Osteoblast (primary cell): ENCODE data around the gene BRSK2. TPM values are rescaled to one million over a fixed set of nuclear protein-coding genes. Genes with fewer than 3 reads are reported as not detected.

ENCODE experiments used
- DNase-seq: peaks from one replicate; pipeline ENCODE4 v3.0.0; 2011; ENCODE audit warnings: low spot score, mixed read lengths; ENCODE audit not compliant: insufficient read length; ENCODE audit errors: missing footprints
- H2AFZ ChIP-seq: 2 replicates; pipeline ENCODE4 v1.6.0; 2011; ENCODE audit warnings: mild to moderate bottlenecking, low read length
- H3K27ac ChIP-seq: 2 replicates; pipeline ENCODE4 v1.5.1; 2011; ENCODE audit warnings: mild to moderate bottlenecking, low read depth, low read length, moderate library complexity
- H3K27me3 ChIP-seq: 2 replicates; pipeline ENCODE4 v1.6.0; 2012; ENCODE audit warnings: mild to moderate bottlenecking, control low read depth, inconsistent platforms, low read length, moderate library complexity; ENCODE audit not compliant: insufficient read depth
- H3K36me3 ChIP-seq: 2 replicates; pipeline ENCODE4 v1.5.1; 2011; ENCODE audit warnings: mild to moderate bottlenecking, low read length, control low read depth, moderate library complexity; ENCODE audit not compliant: insufficient read depth
- H3K4me1 ChIP-seq: 2 replicates; pipeline ENCODE4 v1.5.1; 2011; ENCODE audit warnings: mild to moderate bottlenecking, low read length, control low read depth, moderate library complexity; ENCODE audit not compliant: insufficient read depth
- H3K4me2 ChIP-seq: 2 replicates; pipeline ENCODE4 v1.6.0; 2011; ENCODE audit warnings: mild to moderate bottlenecking, low read length; ENCODE audit not compliant: insufficient read depth
- H3K4me3 ChIP-seq: fragments of 200-600 bp; sonication (generic); 3 replicates; pipeline ENCODE4 v1.5.1; 2012; ENCODE audit warnings: mild to moderate bottlenecking, low read length, inconsistent platforms; ENCODE audit not compliant: insufficient read depth
- H3K79me2 ChIP-seq: 2 replicates; pipeline ENCODE4 v1.6.0; 2012; ENCODE audit warnings: mild to moderate bottlenecking, low read length, control low read depth, inconsistent platforms; ENCODE audit not compliant: insufficient read depth
- H3K9me3 ChIP-seq: 2 replicates; pipeline ENCODE4 v1.5.1; 2011; ENCODE audit warnings: low read depth, low read length, control low read depth
- H4K20me1 ChIP-seq: 2 replicates; pipeline ENCODE4 v1.6.0; 2012; ENCODE audit warnings: mild to moderate bottlenecking, low read length, control low read depth; ENCODE audit not compliant: insufficient read depth
- total RNA-seq: library from RNA; depleted of rRNA; stranded (reverse); fragments of >200 nt; gene quantifications from 2 replicates; pipeline ENCODE4 v1.2.3, GENCODE V29; 2012
- TF ChIP-seq, protein P1 (sequence below): IDR thresholded peaks from 2 replicates; pipeline ENCODE4 v1.5.1; 2011; ENCODE audit warnings: mild to moderate bottlenecking, low read depth, low read length, moderate library complexity; ENCODE audit errors: extremely low read depth

BRSK2 gene
- total RNA-seq, 1 donor, result 0.36 TPM

DNA sequence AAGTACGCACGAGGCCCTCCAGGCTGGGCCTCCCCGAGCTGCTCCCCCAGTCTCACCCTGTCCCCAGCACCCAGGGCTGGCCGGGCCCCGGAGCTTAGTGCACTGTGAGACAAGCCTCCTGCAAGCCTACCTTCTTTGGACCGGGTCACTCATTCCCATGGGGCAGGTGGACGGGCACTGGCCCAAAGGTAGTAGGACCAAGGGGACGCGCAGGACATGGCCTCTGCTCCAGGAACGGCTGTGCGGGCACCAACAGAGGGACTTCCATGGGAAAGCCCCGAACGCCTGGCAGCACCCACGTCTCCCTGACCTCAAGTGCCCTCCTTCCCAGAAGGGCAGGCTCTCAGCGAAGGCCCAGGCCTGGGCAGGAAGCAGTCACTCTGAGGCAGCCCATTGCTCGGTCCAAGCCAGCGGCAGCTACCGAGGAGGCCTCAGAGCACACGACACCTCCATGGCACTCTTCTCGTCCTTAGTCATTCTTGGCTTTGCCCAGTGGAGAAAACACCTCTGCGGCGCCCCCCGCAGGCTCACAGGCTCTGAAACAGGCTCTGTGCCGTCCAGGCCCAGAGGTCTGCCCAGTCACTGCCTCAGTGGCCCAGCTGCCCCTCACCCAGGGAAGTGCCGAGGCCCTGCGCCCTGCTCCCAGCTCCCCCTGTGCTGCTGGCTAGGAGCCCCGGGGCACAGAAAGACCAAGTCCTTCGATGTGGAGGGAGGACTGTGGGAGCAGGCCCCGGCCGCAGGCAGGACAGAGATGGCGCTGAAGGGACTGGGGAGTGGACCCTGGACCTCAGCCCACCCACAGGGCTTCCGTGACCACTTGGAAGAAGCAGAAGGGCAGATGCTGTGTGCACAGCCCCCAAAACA is 93.1 kb downstream of the BRSK2 start:
- peaks cover 53% of the 10 kb centered on the region for H4K20me1 ChIP-seq
- H3K4me1 ChIP-seq, result peaks cover 2% of the 10 kb centered on the region

DNA sequence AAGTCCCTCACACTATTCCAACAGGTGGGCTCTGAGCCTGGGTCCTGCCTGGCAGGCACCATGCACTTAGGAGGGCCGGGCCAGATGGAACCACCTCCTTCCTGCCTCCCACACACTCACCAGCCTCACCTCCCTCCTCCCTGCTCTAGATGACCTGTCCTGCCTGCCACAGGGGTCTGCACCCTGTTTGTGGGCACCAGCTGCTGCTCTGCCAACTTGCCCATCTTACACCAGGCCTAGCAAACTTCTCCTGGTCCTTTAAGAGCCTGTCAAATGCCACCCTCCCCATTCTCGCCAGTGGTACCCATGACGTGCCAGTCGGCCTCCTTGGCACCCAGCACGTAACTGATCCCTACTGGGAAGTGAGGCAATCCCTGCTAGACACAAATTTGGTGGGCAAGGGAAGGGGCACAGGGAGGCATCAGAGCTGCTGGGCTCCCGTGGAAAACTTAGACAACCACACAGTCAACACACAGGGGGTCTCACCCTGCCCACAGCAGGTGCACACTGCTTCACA is 93.8 kb downstream of the BRSK2 start:
- DNase-seq, result peak; percentile 59
- Histone ChIP-seq H3K36me3 (no peaks in the 10 kb centered on the region), H3K4me3 (no peak overlapping the region), H3K27me3 (no peaks in the 10 kb centered on the region), H3K4me1 (peaks cover 4% of the 10 kb centered on the region), H3K27ac (no peak overlapping the region), H3K79me2 (peaks cover 44% of the 10 kb centered on the region), H4K20me1 (peaks cover 59% of the 10 kb centered on the region), H3K9me3 (no peaks in the 10 kb centered on the region), H2AFZ (no peak overlapping the region), H3K4me2 (no peak overlapping the region)
- TF ChIP-seq, protein P1, sequence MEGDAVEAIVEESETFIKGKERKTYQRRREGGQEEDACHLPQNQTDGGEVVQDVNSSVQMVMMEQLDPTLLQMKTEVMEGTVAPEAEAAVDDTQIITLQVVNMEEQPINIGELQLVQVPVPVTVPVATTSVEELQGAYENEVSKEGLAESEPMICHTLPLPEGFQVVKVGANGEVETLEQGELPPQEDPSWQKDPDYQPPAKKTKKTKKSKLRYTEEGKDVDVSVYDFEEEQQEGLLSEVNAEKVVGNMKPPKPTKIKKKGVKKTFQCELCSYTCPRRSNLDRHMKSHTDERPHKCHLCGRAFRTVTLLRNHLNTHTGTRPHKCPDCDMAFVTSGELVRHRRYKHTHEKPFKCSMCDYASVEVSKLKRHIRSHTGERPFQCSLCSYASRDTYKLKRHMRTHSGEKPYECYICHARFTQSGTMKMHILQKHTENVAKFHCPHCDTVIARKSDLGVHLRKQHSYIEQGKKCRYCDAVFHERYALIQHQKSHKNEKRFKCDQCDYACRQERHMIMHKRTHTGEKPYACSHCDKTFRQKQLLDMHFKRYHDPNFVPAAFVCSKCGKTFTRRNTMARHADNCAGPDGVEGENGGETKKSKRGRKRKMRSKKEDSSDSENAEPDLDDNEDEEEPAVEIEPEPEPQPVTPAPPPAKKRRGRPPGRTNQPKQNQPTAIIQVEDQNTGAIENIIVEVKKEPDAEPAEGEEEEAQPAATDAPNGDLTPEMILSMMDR, result no peak

More for the DNA sequence above, 93.1 kb downstream of the BRSK2 start:
- Histone ChIP-seq H2AFZ (no peak overlapping the region), H3K9me3 (no peaks in the 10 kb centered on the region), H3K79me2 (peaks cover 39% of the 10 kb centered on the region), H3K27me3 (no peaks in the 10 kb centered on the region), H3K36me3 (no peaks in the 10 kb centered on the region), H3K4me3 (no peak overlapping the region), H3K4me2 (no peak overlapping the region), H3K27ac (no peak overlapping the region)
- peak; percentile 87 for DNase-seq
- TF ChIP-seq, protein P1, result no peak

DNA sequence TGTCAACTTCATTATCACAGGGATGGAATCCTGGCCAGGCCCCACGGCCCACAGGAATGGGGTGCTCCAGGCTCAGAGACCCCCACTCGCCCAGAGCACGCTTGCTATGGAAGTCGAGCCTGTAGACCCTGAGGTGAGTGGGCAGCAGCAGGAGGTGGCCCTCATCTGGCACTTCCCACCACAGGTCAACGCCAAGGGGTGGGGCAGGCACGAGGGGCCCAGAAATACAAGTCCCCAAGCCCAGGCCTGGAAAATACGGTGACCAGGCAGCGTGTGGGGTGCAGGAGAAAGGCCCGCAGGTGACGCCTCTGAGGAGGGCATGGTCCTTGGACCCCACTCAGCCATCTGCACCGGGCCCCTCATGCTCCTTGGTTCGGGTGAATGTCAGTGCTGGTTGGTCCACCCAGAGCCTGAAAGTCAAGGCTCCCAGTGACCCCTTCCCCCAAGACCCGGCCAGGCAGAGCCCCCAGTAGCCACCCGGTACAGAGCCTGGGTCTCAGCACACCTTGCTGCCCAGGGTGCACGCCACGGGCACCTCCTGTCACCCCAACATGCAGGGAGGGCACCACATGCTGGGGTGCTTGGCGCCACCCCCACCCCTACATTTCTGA is 94.4 kb downstream of the BRSK2 start:
- no peak overlapping the region for H3K4me3 ChIP-seq
- H3K27me3 ChIP-seq, result no peaks in the 10 kb centered on the region
- peak; percentile 85 for DNase-seq
- H3K4me1 ChIP-seq, result peaks cover 4% of the 10 kb centered on the region
- no peaks in the 10 kb centered on the region for H3K36me3 ChIP-seq
- no peak overlapping the region for H2AFZ ChIP-seq
- TF ChIP-seq, protein P1, result no peak
- peaks cover 65% of the 10 kb centered on the region for H4K20me1 ChIP-seq
- H3K4me2 ChIP-seq, result no peak overlapping the region
- no peak overlapping the region for H3K27ac ChIP-seq
- H3K79me2 ChIP-seq, result peaks cover 48% of the 10 kb centered on the region
- H3K9me3 ChIP-seq, result no peaks in the 10 kb centered on the region
